ENCODE measurements around the gene TRIM29.

The TRIM29 gene

GRCh38 chr11:120135838-120136237 is 2.1 kb downstream of the TRIM29 start:
- DNase-seq, result no peak

- DNase-seq, result no peak
These were observed 3.0 kb downstream of the TRIM29 start for GRCh38 chr11:120134931-120135228.

- DNase-seq, result no peak
These were observed 3.6 kb downstream of the TRIM29 start for GRCh38 chr11:120134106-120134930.

DNA sequence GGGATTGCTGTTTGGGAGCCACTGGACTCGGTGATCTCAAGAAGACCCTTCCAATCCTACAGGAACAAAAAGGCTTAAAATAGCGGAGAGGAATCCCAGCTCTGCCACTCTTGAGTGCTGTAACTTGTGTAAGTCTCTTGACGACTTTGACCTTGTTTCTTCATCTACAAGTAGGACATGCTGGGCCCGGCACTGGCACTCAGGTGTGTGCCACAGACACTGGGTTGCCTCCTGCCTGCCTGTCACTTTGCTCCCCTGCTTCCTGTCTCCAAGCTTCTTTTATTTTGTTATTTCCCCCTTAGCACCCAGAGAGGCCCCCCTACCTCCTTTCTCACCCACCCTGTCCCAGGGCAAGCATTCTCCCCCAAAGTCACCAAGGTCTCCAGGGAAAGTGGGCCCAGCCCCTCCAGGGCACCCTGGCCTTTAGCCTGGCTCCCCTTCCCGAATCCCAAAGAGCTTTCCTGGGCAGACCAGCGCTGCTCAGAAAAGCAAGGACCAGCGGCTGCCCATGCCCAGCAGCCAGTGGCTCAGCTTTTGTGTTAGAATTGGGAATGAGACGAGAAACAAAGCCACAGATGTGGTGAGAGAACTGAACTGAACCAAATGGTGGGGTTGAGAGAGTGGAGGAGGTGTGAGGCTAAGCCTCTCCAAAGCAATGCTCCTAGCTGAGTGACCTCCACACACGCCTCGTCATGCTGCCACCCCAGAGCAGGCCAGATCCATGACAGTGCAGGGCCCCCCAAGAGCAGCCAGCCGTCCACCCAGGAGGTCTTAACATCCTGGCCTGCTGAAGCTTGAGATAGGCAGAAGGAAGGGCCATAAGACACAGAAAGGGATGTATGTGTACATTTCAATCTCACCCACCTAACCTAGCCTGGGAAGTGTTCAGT is 4.5 kb downstream of the TRIM29 start:
- DNase-seq, result no peak

DNA sequence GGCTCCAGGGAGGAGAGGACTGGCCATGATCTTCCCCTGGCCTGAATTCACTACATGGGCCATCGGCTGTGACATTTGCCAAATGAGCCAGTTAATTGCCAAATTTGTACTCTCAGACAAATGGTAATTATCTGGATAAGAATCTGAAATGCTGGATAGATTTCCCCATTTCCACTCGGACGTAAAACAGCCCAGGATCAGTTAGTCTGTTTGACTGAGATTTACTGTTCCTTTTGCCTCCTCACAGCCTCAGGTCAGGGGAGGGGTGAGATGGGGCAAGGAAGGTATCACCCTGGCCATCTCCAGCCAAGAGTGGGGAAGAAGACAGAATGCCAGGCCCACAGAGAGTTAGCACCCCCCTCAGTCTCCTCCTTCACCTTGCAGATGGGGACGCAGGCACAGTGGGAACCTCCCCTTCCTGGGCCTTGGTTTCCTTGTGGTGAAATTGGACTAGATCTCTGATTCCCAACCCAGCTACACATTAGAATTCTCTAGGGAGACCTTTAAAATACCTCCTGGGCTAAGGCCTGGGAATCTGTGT is 5.2 kb downstream of the TRIM29 start:
- no peak for DNase-seq

GRCh38 chr11:120131941-120132644 is 5.8 kb downstream of the TRIM29 start:
- no peak for DNase-seq

- DNase-seq, result no peak
These were observed 6.7 kb downstream of the TRIM29 start for GRCh38 chr11:120130991-120131760.

GRCh38 chr11:120130176-120130980 is 7.5 kb downstream of the TRIM29 start:
- no peak for DNase-seq

GRCh38 chr11:120129570-120129969 is 8.3 kb downstream of the TRIM29 start:
- no peak for DNase-seq

DNA sequence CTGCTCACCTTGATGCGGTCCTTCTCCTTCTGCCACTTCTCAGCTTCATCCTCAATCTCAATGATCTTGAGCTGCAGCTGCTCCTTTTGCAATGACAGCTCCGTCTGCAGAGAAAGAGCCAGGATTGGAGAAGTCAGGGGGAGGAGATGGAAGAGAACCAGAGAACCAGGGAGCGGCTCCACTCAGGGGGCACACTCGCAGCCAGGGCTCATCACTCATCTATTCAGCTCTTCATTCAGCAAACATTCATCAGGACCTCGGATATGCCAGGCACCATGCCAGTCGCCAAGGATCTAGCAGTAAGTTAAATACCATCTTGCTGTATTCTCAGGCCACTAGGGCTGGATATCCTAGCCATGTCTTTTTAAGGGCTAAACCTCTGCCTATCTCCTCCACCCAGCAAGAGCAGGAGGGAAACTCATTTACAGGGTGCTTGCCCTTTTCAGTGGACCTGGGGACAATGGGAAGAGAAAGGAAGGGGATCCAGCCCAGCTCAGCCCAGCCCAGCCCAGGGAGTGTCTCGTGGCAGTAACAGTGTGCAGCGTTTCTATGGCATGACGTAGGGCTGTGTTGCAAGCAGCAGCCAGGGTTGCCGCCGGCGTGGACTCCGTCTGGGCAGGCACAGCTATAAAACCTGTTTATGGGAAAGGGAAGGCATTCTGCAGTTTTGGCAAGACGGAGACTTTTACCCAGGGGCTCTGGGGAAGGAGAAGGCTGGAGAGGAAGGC is 9.4 kb downstream of the TRIM29 start:
- DNase-seq, result no peak

DNA sequence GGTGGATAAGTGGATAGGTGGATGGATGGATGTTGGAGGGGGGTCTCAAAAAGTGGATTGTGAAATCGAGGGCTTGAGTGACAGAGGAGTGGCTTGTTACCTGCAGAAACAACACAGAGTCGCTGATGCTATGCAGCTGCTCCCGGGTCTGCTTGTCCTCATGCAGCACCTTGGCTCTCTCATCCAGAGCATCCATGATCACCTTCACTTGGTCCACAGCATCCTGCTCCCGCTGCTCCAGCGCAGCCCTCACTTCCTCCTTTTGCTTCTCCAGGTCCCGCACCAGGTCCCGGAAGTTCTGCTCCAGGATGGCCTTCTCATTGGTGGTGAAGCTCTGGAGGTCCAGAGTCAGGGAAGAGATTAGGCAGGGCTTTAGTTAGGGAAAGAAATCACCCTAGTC is 10.7 kb downstream of the TRIM29 start:
- no peak for DNase-seq

DNA sequence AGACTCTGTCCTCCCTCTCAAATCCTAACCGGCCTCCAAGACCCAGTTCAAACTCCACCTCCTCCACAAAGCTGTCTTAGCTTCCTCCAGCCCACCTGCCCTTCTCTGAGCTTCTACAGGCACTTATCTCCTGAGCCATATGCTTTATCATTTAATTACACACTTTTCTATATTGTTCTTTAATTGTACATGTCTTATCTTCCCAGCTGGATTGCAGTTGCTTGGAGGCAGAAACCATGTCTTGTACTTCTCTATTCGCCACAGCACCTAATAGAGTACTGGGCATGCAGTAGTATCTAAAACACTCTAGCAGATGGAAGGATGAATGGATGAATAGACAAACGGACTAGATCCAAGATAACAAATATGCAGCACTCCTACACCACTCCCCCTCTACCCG is 11.3 kb downstream of the TRIM29 start:
- DNase-seq, result no peak

DNA sequence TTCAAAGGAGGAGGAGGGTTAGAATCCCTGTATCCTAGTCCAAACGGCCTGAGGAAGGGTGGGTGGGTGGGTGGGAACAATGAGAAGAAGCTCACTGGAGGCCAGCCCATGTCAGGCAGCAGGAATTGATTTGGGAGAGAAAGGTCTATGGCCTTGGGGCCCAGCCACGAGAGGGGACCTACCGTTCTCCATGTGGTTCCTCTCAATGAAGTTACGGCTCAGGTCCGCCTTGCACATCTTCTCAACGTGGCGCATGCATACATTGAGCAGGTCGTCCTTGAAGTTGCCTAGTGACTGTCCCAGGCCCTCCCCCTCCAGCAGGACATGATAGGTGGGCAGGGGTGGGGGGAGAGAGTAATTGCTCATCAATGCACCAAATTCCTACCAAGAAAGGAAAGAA is 12.4 kb downstream of the TRIM29 start:
- no peak for DNase-seq

- no peak for DNase-seq
These were observed 12.9 kb downstream of the TRIM29 start for GRCh38 chr11:120125024-120125423.

GRCh38 chr11:120124355-120124754 is 13.6 kb downstream of the TRIM29 start:
- no peak for DNase-seq

- DNase-seq, result no peak
These were observed 14.0 kb downstream of the TRIM29 start for GRCh38 chr11:120123946-120124345.

DNA sequence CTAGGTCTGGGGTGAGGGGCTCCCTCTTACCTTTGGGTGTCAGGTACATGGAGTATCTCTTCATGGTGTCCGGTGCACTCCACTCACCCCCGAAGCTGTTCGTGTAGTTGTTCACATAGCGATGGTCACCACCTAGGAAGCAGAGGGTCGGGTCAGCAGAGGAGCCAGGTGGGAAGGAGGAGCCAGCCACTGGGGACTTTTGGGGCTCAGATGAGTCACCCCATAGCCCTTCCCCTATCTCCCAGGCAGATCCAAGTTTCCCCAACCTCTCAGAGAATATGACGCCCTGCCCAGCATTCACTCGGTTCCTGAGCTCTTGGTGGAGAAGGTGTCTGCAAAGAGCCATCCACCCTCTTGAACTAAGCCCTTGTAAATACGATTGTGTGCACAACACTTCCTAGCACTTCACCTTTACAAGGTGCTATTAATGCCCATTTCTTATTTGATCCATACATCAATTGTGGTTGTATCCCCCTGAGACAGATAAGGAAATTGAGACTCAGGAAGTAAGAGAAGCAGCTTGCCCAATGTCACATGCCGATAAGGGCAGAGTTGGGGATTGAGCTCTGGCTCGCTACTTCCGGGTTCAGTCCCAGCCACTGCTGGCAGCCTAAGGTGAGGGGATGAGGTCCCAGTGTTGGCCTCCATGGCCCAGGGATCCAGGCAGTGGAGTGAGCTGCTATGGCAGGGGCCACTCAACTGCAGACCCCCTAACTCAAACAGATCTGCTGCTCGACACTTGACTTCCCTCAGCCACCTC is 14.8 kb downstream of the TRIM29 start:
- no peak for DNase-seq

DNA sequence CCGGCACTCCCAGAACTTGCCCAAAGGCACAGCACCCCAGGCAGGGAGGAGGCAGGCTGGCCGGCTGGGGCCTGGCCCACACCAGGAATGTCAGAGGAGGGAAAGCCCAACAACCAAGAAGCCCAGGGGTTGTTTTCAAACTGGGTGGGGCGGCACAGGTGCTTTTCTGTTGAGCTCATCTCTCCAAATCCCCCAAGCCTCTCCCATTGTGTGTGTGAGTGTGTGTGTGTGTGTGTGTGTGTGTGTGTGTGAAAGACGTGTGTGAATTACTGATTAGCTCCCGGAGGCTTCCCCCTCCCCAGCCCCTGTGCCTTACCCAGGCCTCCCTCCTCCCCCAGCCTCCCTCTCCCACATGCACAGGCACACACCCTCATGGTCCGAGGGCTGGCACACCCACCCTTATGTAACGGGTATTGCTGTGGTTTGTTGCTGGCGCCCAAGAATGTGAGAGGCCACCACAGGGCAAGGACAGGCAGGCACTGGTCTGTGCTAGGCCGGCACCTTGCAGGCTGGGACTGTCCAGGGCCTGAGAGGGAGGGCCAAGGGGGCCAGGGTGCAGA is 15.9 kb downstream of the TRIM29 start:
- no peak for DNase-seq

DNA sequence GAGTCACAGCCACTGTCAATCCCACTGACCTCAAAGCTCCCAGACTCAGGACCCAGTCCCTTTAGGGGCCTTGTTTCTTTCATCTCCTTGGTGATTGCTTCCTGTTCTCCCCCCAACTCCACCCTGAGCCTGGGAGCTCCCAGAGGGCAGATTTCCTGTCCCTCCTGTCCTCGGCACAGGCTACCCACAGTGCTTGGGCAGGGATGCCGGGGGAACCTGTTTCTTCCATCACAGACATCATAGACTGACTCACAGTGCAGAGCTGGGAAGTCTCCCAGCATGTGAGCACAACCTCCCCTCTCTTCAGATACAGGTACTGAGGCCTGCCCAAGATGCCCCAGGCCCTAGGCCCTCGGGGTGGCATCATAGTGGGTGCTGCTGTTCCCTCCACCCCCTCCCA is 16.6 kb downstream of the TRIM29 start:
- no peak for DNase-seq

Measured in cerebellar nuclear complex (tissue), 1 donor.